ENCODE data around the gene NTHL1.

The NTHL1 gene

GRCh38 chr16:2084895-2085625 lies 37.4 kb upstream of the NTHL1 start:
- in situ Hi-C loops (cut with HindIII; ENCODE audit: low sequenced_read_pairs) = no loop called here

DNA sequence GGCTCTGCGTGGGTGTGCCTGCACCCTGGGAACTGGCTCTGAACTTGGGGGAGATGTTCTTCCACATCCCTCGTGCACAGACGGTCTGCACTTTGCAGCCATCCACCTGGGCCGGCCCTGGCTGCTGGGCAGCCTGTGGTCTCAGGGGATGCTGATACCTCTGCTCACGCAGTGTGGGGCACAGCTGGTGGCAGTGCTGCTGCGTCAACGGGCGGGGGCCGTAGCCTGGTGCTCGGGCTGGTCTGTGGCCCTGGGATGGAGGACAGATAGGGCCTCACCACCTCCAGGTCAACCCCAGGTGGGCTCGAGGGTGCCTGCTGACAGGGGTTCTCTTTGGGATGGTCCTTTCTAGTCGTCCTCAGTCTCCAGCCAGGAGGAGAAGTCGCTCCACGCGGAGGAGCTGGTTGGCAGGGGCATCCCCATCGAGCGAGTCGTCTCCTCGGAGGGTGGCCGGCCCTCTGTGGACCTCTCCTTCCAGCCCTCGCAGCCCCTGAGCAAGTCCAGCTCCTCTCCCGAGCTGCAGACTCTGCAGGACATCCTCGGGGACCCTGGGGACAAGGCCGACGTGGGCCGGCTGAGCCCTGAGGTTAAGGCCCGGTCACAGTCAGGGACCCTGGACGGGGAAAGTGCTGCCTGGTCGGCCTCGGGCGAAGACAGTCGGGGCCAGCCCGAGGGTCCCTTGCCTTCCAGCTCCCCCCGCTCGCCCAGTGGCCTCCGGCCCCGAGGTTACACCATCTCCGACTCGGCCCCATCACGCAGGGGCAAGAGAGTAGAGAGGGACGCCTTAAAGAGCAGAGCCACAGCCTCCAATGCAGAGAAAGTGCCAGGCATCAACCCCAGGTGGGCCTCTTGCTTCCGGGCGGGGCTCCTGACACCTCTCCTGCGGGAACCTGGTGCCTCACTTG lies 36.5 kb upstream of the NTHL1 start:
- in situ Hi-C loops (cut with HindIII; ENCODE audit: low sequenced_read_pairs) = no loop called here

GRCh38 chr16:2083409-2083808 lies 35.8 kb upstream of the NTHL1 start:
- in situ Hi-C loops (cut with HindIII; ENCODE audit: low sequenced_read_pairs) = no loop called here

GRCh38 chr16:2082983-2083364 lies 35.3 kb upstream of the NTHL1 start:
- in situ Hi-C loops (cut with HindIII; ENCODE audit: low sequenced_read_pairs) = no loop called here

DNA sequence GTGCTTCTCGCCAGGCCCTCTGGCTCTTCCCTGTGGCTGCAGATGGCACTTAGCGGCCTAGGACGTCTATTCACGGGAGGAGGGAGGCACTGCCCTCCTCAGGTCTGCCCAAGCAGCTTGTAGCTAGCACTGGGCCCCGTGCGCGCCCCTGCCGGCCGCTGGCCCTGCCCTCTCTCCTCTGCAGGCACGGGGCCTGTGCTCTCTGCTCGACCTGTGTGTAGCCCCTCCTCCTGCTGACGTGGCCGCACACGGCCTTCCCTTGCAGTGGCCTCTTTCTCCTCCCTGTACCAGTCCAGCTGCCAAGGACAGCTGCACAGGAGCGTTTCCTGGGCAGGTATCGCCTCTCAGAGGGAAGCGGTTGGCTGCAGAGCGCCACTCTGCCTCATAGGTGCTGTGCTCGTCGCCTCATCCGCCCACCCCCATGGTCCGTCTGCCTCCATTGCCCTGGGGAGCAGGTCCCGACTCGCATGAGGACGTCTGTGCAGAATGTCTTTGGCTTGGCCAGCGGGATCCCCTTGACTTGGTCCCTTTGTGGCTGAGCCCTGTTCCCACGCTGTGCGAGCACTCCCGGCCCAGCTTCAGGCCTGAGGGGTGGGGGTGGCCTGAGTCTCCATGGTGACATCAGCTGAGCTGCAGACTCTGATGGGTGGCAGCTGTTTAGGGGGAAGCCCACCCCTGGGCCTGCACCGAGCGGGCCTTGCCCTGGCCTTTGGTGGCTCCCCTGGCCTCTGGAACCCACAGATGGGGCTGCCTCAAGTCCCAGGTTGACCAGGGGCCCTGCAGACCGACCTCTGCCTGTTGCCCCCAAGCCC lies 34.7 kb upstream of the NTHL1 start:
- in situ Hi-C loops (cut with HindIII; ENCODE audit: low sequenced_read_pairs) = no loop called here

GRCh38 chr16:2081201-2082084 lies 33.8 kb upstream of the NTHL1 start:
- in situ Hi-C loops (cut with HindIII; ENCODE audit: low sequenced_read_pairs) = no loop called here

DNA sequence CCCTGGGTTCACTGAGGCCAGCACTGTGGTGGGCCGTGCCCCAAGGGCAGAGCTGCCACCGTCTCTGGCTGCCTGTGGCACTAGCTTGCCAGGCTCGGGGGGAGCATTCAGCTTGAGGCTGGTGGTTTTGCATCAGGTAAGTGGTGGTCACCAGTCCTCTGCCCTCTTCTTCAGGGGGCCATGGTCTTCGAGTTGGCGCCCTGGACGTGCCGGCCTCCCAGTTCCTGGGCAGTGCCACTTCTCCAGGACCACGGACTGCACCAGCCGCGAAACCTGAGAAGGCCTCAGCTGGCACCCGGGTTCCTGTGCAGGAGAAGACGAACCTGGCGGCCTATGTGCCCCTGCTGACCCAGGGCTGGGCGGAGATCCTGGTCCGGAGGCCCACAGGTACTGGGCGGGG lies 32.4 kb upstream of the NTHL1 start:
- in situ Hi-C loops (cut with HindIII; ENCODE audit: low sequenced_read_pairs) = no loop called here

- in situ Hi-C loops (cut with HindIII; ENCODE audit: low sequenced_read_pairs) = no loop called here
Observed at GRCh38 chr16:2079311-2079800, 31.7 kb upstream of the NTHL1 start.

DNA sequence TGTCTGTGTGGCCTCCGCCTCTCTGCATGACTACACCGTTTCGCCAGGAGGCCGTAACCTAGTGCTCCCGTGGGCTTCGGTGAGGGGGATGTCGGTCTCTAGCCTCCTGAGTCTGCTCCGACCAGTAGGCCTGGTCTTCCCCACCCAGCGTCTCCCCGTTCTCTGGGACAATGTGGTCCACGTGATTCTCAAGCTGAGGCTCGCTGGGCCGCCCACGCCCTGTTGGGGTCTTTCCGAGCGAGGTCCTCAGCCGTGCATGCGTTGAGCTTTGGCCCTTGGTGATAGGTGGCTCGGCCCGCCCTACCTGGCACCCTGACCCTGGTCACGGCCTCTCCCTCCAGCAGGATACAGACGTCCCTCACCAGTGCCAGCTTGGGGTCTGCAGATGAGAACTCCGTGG lies 31.1 kb upstream of the NTHL1 start:
- in situ Hi-C loops (cut with HindIII; ENCODE audit: low sequenced_read_pairs) = no loop called here

GRCh38 chr16:2078096-2078495 lies 30.5 kb upstream of the NTHL1 start:
- in situ Hi-C loops (cut with HindIII; ENCODE audit: low sequenced_read_pairs) = no loop called here

- in situ Hi-C loops (cut with HindIII; ENCODE audit: low sequenced_read_pairs) = no loop called here
Observed at GRCh38 chr16:2077696-2078095, 30.1 kb upstream of the NTHL1 start.

- in situ Hi-C loops (cut with HindIII; ENCODE audit: low sequenced_read_pairs) = no loop called here
Observed at GRCh38 chr16:2077016-2077415, 29.4 kb upstream of the NTHL1 start.

- in situ Hi-C loops (cut with HindIII; ENCODE audit: low sequenced_read_pairs) = no loop called here
Observed at GRCh38 chr16:2076072-2076865, 28.6 kb upstream of the NTHL1 start.

DNA sequence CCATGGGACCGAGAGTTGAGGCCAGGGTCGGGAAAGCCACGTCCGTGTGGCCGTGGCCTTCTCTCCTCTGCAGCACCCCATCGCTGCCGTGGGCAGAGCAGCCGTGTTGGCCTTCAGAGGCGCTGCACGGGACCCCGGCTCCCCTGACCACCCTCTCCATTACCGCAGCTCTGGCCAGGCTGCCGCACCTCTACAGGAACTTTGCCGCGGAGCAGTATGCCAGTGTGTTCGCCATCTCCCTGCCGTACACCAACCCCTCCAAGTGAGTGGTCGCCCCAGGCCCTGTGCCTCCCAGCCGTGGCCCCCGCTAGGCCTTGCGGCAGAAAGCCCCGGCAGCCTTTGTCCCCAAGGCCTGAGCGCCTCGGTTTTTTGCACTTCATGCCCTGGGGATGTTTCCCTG lies 28.0 kb upstream of the NTHL1 start:
- in situ Hi-C loops (cut with HindIII; ENCODE audit: low sequenced_read_pairs) = no loop called here

DNA sequence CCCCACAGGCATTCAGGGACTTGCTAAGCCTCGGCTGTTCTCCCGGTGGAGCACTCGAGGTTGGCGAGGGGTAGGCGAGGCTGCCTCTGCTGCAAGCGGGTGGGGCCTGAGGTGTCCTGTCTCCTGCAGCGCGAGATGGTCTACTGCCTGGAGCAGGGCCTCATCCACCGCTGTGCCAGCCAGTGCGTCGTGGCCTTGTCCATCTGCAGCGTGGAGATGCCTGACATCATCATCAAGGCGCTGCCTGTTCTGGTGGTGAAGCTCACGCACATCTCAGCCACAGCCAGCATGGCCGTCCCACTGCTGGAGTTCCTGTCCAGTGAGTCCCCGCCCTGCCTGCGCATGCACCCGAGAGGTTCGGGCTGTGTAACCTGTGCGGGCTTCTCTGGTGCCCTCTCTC lies 26.4 kb upstream of the NTHL1 start:
- in situ Hi-C loops (cut with HindIII; ENCODE audit: low sequenced_read_pairs) = no loop called here

GRCh38 chr16:2072926-2073325 lies 25.3 kb upstream of the NTHL1 start:
- in situ Hi-C loops (cut with HindIII; ENCODE audit: low sequenced_read_pairs) = no loop called here

- in situ Hi-C loops (cut with HindIII; ENCODE audit: low sequenced_read_pairs) = no loop called here
Observed at GRCh38 chr16:2071454-2072202, 24.0 kb upstream of the NTHL1 start.

DNA sequence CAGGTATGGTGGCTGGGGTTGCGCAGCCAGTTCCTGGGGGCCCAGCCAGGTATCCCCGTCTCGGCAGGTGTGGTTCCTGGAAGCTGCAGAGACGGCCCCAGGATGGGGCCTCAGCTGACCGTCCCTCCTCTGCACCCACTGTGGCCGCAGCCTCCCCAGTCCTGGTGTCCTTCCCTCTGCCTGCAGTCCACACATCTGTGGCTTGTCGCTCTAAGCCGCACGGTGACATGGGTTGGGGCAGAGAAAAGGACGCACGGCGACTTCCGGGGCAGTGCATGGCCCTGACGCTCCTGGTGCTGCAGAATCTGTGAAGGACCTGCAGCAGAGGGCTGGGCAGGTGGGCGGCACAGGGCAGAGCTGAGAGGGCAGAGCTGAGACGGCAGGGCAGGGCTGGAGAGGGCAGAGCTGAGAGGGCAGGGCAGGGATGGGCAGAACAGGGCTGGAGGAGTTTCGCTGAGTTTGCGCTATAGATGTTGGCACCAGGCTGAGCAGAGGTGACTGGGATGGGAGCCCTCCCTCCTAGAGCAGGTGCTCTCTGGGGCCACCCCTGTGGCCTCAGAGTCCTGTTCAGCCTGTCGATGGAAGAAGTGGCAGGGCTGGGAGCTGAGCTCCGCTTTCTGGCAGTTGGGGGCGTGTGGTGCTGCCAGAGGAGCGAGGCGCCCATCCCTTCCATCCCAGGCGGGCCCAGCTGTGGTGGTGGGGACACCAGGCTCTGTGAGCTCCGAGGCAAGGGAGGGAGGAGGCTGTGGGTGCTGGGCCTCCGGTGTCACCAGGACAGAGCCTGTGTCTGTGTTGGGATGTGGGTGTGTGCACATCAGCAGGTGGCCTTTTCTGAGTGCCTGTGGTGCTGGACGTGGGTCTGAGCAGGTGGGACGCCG lies 23.2 kb upstream of the NTHL1 start:
- in situ Hi-C loops (cut with HindIII; ENCODE audit: low sequenced_read_pairs) = no loop called here
